ENCODE data around the gene ZNF805.

ZNF805 gene

GRCh38 chr19:57279418-57280164 is 39.2 kb downstream of the ZNF805 start:
- DNase-seq: peak; percentile 98
- Histone ChIP-seq H3K4me2 (ENCODE audit: low read length) (peak overlapping the region; percentile 64), H3K27ac (ENCODE audit: low read depth, low read length) (peak overlapping the region; percentile 83), H4K5ac (ENCODE audit: low read length) (peak overlapping the region; percentile 65), H2BK5ac (ENCODE audit: low read length) (peak overlapping the region; percentile 85), H3K79me1 (ENCODE audit: low read length) (peaks cover 7% of the 10 kb centered on the region), H3K23ac (ENCODE audit: low read length) (no peak overlapping the region), H3K79me2 (ENCODE audit: control insufficient read depth, insufficient read depth, low read length) (peaks cover 37% of the 10 kb centered on the region), H2BK15ac (replicated peaks; ENCODE audit: low read depth) (no peak overlapping the region), H3K36me3 (ENCODE audit: control insufficient read depth, insufficient read depth, low read length) (no peaks in the 10 kb centered on the region), H3K27me3 (ENCODE audit: insufficient read depth, low read length, poor library complexity) (no peaks in the 10 kb centered on the region), H3K18ac (ENCODE audit: low read length) (peak overlapping the region; percentile 94), H3K4me3 (ENCODE audit: low read length) (peak overlapping the region; percentile 82), H2BK120ac (ENCODE audit: low read depth, low read length) (peak overlapping the region; percentile 31), H2AK5ac (ENCODE audit: low read length) (no peak overlapping the region), H3K4ac (ENCODE audit: low read depth, low read length) (peak overlapping the region; percentile 92), H4K8ac (ENCODE audit: low read depth, low read length) (peak overlapping the region; percentile 94), H3K4me1 (ENCODE audit: control insufficient read depth, low read depth, low read length) (peaks cover 2% of the 10 kb centered on the region), H3K56ac (ENCODE audit: low read length) (peak overlapping the region; percentile 95), H3K9ac (ENCODE audit: low read length) (peak overlapping the region; percentile 96)
- 100% methylated on average over 1 of the region's 25 CpGs for WGBS (ENCODE audit: extremely low coverage, insufficient coverage, low lambda C conversion rate)

- peak; percentile 99 for DNase-seq
- Histone ChIP-seq H3K27ac (ENCODE audit: low read depth, low read length) (peak within 1 kb of the TSS; percentile 83), H3K36me3 (ENCODE audit: control insufficient read depth, insufficient read depth, low read length) (peaks cover 4% of the 10 kb centered on the region), H3K18ac (ENCODE audit: low read length) (peak within 1 kb of the TSS; percentile 94), H3K4me2 (ENCODE audit: low read length) (peak within 1 kb of the TSS; percentile 71), H3K9ac (ENCODE audit: low read length) (peak within 1 kb of the TSS; percentile 96), H2BK120ac (ENCODE audit: low read depth, low read length) (peak within 1 kb of the TSS; percentile 31), H3K4me3 (ENCODE audit: low read length) (peak within 1 kb of the TSS; percentile 96), H3K56ac (ENCODE audit: low read length) (peak within 1 kb of the TSS; percentile 95), H3K4ac (ENCODE audit: low read depth, low read length) (peak within 1 kb of the TSS; percentile 92), H4K8ac (ENCODE audit: low read depth, low read length) (peak within 1 kb of the TSS; percentile 94), H3K27me3 (ENCODE audit: insufficient read depth, low read length, poor library complexity) (no peaks in the 10 kb centered on the region), H2AK5ac (ENCODE audit: low read length) (peak within 1 kb of the TSS; percentile 73), H3K79me1 (ENCODE audit: low read length) (peaks cover 9% of the 10 kb centered on the region), H3K23ac (ENCODE audit: low read length) (peak within 1 kb of the TSS; percentile 87), H3K4me1 (ENCODE audit: control insufficient read depth, low read depth, low read length) (peaks cover 2% of the 10 kb centered on the region), H2BK15ac (replicated peaks; ENCODE audit: low read depth) (no peak within 1 kb of the TSS), H2BK5ac (ENCODE audit: low read length) (peak within 1 kb of the TSS; percentile 85), H3K79me2 (ENCODE audit: control insufficient read depth, insufficient read depth, low read length) (peaks cover 42% of the 10 kb centered on the region), H4K5ac (ENCODE audit: low read length) (peak within 1 kb of the TSS; percentile 65)
- no CpG with 5 or more reads among the region's 71 CpGs for WGBS (ENCODE audit: extremely low coverage, insufficient coverage, low lambda C conversion rate)
Measured at GRCh38 chr19:57280165-57280961, 39.9 kb downstream of the ZNF805 start, which contains the start of gene ZNF460. Gene ZNF460 (plus strand): TSS chr19:57280485. CDS start chr19:57280807, 322 bp downstream.

DNA sequence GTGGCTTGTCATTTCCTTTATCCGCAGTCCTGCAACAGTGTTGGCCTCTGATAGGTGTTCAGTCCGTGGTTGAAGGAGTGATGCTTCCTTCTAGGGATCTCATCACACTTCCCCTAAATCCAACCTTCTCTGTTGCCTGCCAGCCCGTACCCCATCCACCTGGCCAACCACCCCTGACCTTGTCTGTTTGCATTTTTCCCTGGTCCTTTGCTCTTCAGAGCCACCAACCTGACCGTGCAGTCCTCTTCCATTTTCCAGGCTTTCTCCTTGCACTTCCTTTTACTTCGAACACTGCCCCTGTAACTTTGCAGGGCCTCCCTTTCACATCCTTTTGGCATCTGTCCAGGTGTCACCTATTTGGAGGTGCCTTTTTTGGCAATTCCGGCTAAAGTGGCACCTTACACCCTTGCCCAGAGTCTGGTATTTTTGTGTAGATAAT is 40.5 kb downstream of the ZNF805 start:
- H3K56ac ChIP-seq (ENCODE audit: low read length): peak overlapping the region; percentile 87
- H4K8ac ChIP-seq (ENCODE audit: low read depth, low read length): no peak overlapping the region
- H2BK5ac ChIP-seq (ENCODE audit: low read length): no peak overlapping the region
- H3K9ac ChIP-seq (ENCODE audit: low read length): peak overlapping the region; percentile 95
- H3K79me2 ChIP-seq (ENCODE audit: control insufficient read depth, insufficient read depth, low read length): peaks cover 48% of the 10 kb centered on the region
- no peak overlapping the region for H3K18ac ChIP-seq (ENCODE audit: low read length)
- H2BK15ac ChIP-seq (replicated peaks; ENCODE audit: low read depth): no peak overlapping the region
- peaks cover 12% of the 10 kb centered on the region for H3K79me1 ChIP-seq (ENCODE audit: low read length)
- peak overlapping the region; percentile 96 for H3K4me3 ChIP-seq (ENCODE audit: low read length)
- H2AK5ac ChIP-seq (ENCODE audit: low read length): peak overlapping the region; percentile 73
- H3K23ac ChIP-seq (ENCODE audit: low read length): peak overlapping the region; percentile 87
- no CpG with 5 or more reads among the region's 6 CpGs for WGBS (ENCODE audit: extremely low coverage, insufficient coverage, low lambda C conversion rate)
- peaks cover 2% of the 10 kb centered on the region for H3K4me1 ChIP-seq (ENCODE audit: control insufficient read depth, low read depth, low read length)
- H3K36me3 ChIP-seq (ENCODE audit: control insufficient read depth, insufficient read depth, low read length): peaks cover 6% of the 10 kb centered on the region
- no peak overlapping the region for H3K27ac ChIP-seq (ENCODE audit: low read depth, low read length)
- no peak for DNase-seq
- H3K4ac ChIP-seq (ENCODE audit: low read depth, low read length): peak overlapping the region; percentile 17
- H2BK120ac ChIP-seq (ENCODE audit: low read depth, low read length): no peak overlapping the region
- no peak overlapping the region for H4K5ac ChIP-seq (ENCODE audit: low read length)
- no peaks in the 10 kb centered on the region for H3K27me3 ChIP-seq (ENCODE audit: insufficient read depth, low read length, poor library complexity)
- peak overlapping the region; percentile 71 for H3K4me2 ChIP-seq (ENCODE audit: low read length)

GRCh38 chr19:57282011-57282643 is 41.7 kb downstream of the ZNF805 start:
- Histone ChIP-seq H3K4ac (ENCODE audit: low read depth, low read length) (no peak overlapping the region), H2BK120ac (ENCODE audit: low read depth, low read length) (no peak overlapping the region), H3K79me2 (ENCODE audit: control insufficient read depth, insufficient read depth, low read length) (peaks cover 55% of the 10 kb centered on the region), H3K4me2 (ENCODE audit: low read length) (peak overlapping the region; percentile 16), H3K9ac (ENCODE audit: low read length) (peak overlapping the region; percentile 3), H2BK15ac (replicated peaks; ENCODE audit: low read depth) (no peak overlapping the region), H4K5ac (ENCODE audit: low read length) (no peak overlapping the region), H3K4me3 (ENCODE audit: low read length) (no peak overlapping the region), H3K4me1 (ENCODE audit: control insufficient read depth, low read depth, low read length) (peaks cover 2% of the 10 kb centered on the region), H3K27ac (ENCODE audit: low read depth, low read length) (no peak overlapping the region), H2AK5ac (ENCODE audit: low read length) (no peak overlapping the region), H2BK5ac (ENCODE audit: low read length) (no peak overlapping the region), H3K27me3 (ENCODE audit: insufficient read depth, low read length, poor library complexity) (no peaks in the 10 kb centered on the region), H3K36me3 (ENCODE audit: control insufficient read depth, insufficient read depth, low read length) (peaks cover 6% of the 10 kb centered on the region), H3K56ac (ENCODE audit: low read length) (no peak overlapping the region), H3K79me1 (ENCODE audit: low read length) (peaks cover 16% of the 10 kb centered on the region), H4K8ac (ENCODE audit: low read depth, low read length) (no peak overlapping the region), H3K18ac (ENCODE audit: low read length) (no peak overlapping the region), H3K23ac (ENCODE audit: low read length) (no peak overlapping the region)
- DNase-seq: no peak
- WGBS (ENCODE audit: extremely low coverage, insufficient coverage, low lambda C conversion rate): no CpG with 5 or more reads among the region's 5 CpGs

DNA sequence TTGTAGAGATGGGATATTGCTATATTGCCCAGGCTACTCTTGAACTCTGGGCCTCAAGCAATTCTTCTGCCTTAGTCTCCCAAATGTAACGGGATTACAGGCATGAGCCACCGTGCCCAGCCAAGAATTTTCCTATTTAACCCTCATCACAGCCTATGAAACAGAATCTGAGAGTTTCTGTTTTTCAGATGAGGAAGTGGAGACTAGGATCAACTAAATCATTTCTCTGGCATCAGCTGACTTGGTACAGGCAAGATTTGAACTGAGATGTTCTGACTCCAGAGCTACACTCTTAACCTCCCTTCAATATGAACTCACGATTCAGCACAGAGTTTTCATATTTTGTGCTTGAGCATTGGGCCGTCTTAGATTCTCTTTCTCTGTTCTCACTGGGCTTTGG is 47.9 kb downstream of the ZNF805 start:
- H4K5ac ChIP-seq (ENCODE audit: low read length): no peak overlapping the region
- H3K56ac ChIP-seq (ENCODE audit: low read length): no peak overlapping the region
- H3K36me3 ChIP-seq (ENCODE audit: control insufficient read depth, insufficient read depth, low read length): peaks cover 31% of the 10 kb centered on the region
- DNase-seq: no peak
- no peak overlapping the region for H3K4ac ChIP-seq (ENCODE audit: low read depth, low read length)
- WGBS (ENCODE audit: extremely low coverage, insufficient coverage, low lambda C conversion rate): no CpG with 5 or more reads among the region's 4 CpGs
- no peak overlapping the region for H2BK120ac ChIP-seq (ENCODE audit: low read depth, low read length)
- no peak overlapping the region for H3K4me2 ChIP-seq (ENCODE audit: low read length)
- H4K8ac ChIP-seq (ENCODE audit: low read depth, low read length): no peak overlapping the region
- no peak overlapping the region for H3K23ac ChIP-seq (ENCODE audit: low read length)
- no peak overlapping the region for H3K4me3 ChIP-seq (ENCODE audit: low read length)
- no peak overlapping the region for H3K18ac ChIP-seq (ENCODE audit: low read length)
- no peak overlapping the region for H3K9ac ChIP-seq (ENCODE audit: low read length)
- H3K79me1 ChIP-seq (ENCODE audit: low read length): peaks cover 39% of the 10 kb centered on the region
- H3K79me2 ChIP-seq (ENCODE audit: control insufficient read depth, insufficient read depth, low read length): peaks cover 62% of the 10 kb centered on the region
- H3K27ac ChIP-seq (ENCODE audit: low read depth, low read length): no peak overlapping the region
- no peaks in the 10 kb centered on the region for H3K4me1 ChIP-seq (ENCODE audit: control insufficient read depth, low read depth, low read length)
- no peak overlapping the region for H2BK5ac ChIP-seq (ENCODE audit: low read length)
- no peak overlapping the region for H2AK5ac ChIP-seq (ENCODE audit: low read length)
- H3K27me3 ChIP-seq (ENCODE audit: insufficient read depth, low read length, poor library complexity): no peaks in the 10 kb centered on the region
- H2BK15ac ChIP-seq (replicated peaks; ENCODE audit: low read depth): no peak overlapping the region
